ENCODE data around the gene SORCS2. TPM values are rescaled to one million over a fixed set of nuclear protein-coding genes. Genes with fewer than 3 reads are reported as not detected.

The SORCS2 gene
- polyA plus RNA-seq, 1 of the 3 experiments (the other 2 are of a cell fraction): 1.6 TPM

DNA sequence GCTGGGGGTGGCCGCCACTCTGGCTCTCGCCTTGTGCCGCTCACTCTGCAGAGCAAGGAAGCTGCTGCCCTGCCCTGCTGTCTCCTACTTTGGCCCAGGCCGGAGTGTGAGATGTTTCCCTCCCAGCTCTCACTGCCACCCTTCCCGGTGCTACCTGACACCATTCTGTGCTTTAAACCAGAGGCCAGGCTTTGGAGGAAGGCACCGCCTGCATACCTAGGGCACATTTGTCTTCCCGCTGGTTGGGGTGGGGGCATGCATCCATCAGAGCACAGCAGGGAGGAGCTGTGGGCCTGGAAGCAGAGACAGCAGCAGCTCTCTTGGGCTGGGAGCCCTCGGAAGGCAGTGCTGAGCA lies 339.3 kb downstream of the SORCS2 start:
- Histone ChIP-seq H3K27me3 (ENCODE audit: insufficient read depth) (no peaks in the 10 kb centered on the region), H3K9ac (no peak overlapping the region), H3F3A (replicated peaks; ENCODE audit: insufficient read depth) (no peaks in the 10 kb centered on the region), H3K27ac (ENCODE audit: low read depth in 2 of 2, low read length in 1 of 2) (no peak overlapping the region), H3K4me1 (ENCODE audit: control insufficient read depth in 1 of 2, insufficient read depth in 2 of 2, low read depth in 1 of 2, low read length in 1 of 2) (peaks cover 0 to 12% of the 10 kb centered on the region in 2 experiments; a peak in 1 of 4 replicates), H4K20me1 (ENCODE audit: insufficient read depth) (no peaks in the 10 kb centered on the region), H3K4me2 (no peak overlapping the region), H3K9me2 (no peaks in the 10 kb centered on the region), H3K79me2 (ENCODE audit: insufficient read depth) (no peaks in the 10 kb centered on the region), H2AFZ (ENCODE audit: low read depth) (no peak overlapping the region), H3K9me3 (no peaks in the 10 kb centered on the region), H3K4me3 (ENCODE audit: low read depth in 2 of 2, low read length in 1 of 2) (no peak overlapping the region), H3K36me3 (replicated peaks in 1 of 2; ENCODE audit: control insufficient read depth in 1 of 2, insufficient read depth in 2 of 2, low read length in 1 of 2) (no peaks in the 10 kb centered on the region)
- CTCF ChIA-PET: interaction anchor here (1.1 kb wide), 1 partner anchor 11 kb away, joined by 3 read pairs; no protein-coding TSS in a partner anchor
- DNase-seq: no peak
- 73% methylated on average over 2 of the region's 8 CpGs for WGBS (ENCODE audit: low lambda C conversion rate)
- TF ChIP-seq FOXM1 (IDR thresholded peaks at IDR 0.05; ENCODE audit: low read depth) (no peak), FOXJ3 (CRISPR knock-in tag; IDR thresholded peaks at IDR 0.05) (no peak), FOSL2 (IDR thresholded peaks at IDR 0.05; ENCODE audit: borderline replicate concordance, low read depth) (no peak)
- TF ChIP-seq, protein P1, sequence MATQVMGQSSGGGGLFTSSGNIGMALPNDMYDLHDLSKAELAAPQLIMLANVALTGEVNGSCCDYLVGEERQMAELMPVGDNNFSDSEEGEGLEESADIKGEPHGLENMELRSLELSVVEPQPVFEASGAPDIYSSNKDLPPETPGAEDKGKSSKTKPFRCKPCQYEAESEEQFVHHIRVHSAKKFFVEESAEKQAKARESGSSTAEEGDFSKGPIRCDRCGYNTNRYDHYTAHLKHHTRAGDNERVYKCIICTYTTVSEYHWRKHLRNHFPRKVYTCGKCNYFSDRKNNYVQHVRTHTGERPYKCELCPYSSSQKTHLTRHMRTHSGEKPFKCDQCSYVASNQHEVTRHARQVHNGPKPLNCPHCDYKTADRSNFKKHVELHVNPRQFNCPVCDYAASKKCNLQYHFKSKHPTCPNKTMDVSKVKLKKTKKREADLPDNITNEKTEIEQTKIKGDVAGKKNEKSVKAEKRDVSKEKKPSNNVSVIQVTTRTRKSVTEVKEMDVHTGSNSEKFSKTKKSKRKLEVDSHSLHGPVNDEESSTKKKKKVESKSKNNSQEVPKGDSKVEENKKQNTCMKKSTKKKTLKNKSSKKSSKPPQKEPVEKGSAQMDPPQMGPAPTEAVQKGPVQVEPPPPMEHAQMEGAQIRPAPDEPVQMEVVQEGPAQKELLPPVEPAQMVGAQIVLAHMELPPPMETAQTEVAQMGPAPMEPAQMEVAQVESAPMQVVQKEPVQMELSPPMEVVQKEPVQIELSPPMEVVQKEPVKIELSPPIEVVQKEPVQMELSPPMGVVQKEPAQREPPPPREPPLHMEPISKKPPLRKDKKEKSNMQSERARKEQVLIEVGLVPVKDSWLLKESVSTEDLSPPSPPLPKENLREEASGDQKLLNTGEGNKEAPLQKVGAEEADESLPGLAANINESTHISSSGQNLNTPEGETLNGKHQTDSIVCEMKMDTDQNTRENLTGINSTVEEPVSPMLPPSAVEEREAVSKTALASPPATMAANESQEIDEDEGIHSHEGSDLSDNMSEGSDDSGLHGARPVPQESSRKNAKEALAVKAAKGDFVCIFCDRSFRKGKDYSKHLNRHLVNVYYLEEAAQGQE (IDR thresholded peaks at IDR 0.05; ENCODE audit: low read depth, low read length): no peak
- POLR2A ChIA-PET: no interaction called here

DNA sequence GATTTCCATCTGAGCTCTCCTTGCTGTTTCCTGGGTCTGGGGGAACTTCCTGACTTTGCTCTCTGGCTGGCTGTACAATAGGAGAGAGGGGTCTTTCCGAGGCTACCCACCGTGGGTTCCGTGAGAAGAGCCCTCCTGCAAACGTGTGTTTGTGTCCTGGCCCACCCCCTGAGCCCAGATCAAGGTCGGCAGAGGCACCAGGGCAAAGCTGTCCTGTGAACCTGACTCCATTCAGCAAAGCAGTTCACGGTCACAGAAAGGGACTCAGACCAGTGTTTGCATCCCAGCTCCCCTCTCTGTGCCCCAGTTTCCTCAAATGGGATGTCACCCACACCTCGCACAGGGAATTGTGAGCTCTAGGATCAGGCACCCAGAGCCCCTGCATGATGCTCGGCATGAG lies 339.7 kb downstream of the SORCS2 start:
- no peak overlapping the region for H3K4me2 ChIP-seq
- ChIA-PET POLR2A (no interaction called here), CTCF (interaction anchor here (1.1 kb wide), 1 partner anchor 11 kb away, joined by 3 read pairs; no protein-coding TSS in a partner anchor)
- no peak overlapping the region for H2AFZ ChIP-seq (ENCODE audit: low read depth)
- H3K36me3 ChIP-seq (replicated peaks in 1 of 2; ENCODE audit: control insufficient read depth in 1 of 2, insufficient read depth in 2 of 2, low read length in 1 of 2): no peaks in the 10 kb centered on the region
- peaks cover 0 to 12% of the 10 kb centered on the region in 2 experiments; a peak in 1 of 4 replicates for H3K4me1 ChIP-seq (ENCODE audit: control insufficient read depth in 1 of 2, insufficient read depth in 2 of 2, low read depth in 1 of 2, low read length in 1 of 2)
- no peaks in the 10 kb centered on the region for H3K27me3 ChIP-seq (ENCODE audit: insufficient read depth)
- no peak for DNase-seq
- no peaks in the 10 kb centered on the region for H4K20me1 ChIP-seq (ENCODE audit: insufficient read depth)
- no peak overlapping the region for H3K9ac ChIP-seq
- WGBS (ENCODE audit: low lambda C conversion rate): 78% methylated on average over 5 of the region's 8 CpGs
- H3F3A ChIP-seq (replicated peaks; ENCODE audit: insufficient read depth): no peaks in the 10 kb centered on the region
- no peaks in the 10 kb centered on the region for H3K9me3 ChIP-seq
- no peaks in the 10 kb centered on the region for H3K9me2 ChIP-seq
- no peak overlapping the region for H3K4me3 ChIP-seq (ENCODE audit: low read depth in 2 of 2, low read length in 1 of 2)
- no peak overlapping the region for H3K27ac ChIP-seq (ENCODE audit: low read depth in 2 of 2, low read length in 1 of 2)
- no peaks in the 10 kb centered on the region for H3K79me2 ChIP-seq (ENCODE audit: insufficient read depth)
- TF ChIP-seq RXRA (IDR thresholded peaks at IDR 0.05; ENCODE audit: borderline replicate concordance, low read depth) (no peak), FOXJ3 (CRISPR knock-in tag; IDR thresholded peaks at IDR 0.05) (no peak), SIN3A (IDR thresholded peaks at IDR 0.05; ENCODE audit: borderline replicate concordance, low read depth, low read length) (no peak), JUND (IDR thresholded peaks at IDR 0.05) (no peak), RCOR1 (IDR thresholded peaks at IDR 0.05; ENCODE audit: low read length) (no peak), POLR2AphosphoS5 (IDR thresholded peaks at IDR 0.05; ENCODE audit: low read depth, low read length) (no peak), MEF2A (IDR thresholded peaks at IDR 0.05; ENCODE audit: borderline replicate concordance, low read depth) (no peak), TCF12 (IDR thresholded peaks at IDR 0.05) (no peak), TEAD4 (IDR thresholded peaks at IDR 0.05; ENCODE audit: borderline replicate concordance, insufficient read depth) (no peak), FOXM1 (IDR thresholded peaks at IDR 0.05; ENCODE audit: low read depth) (no peak), TAF1 (IDR thresholded peaks at IDR 0.05; ENCODE audit: borderline replicate concordance, low read depth, low read length) (no peak), CHD2 (IDR thresholded peaks at IDR 0.05; ENCODE audit: low read length, partially characterized antibody) (no peak)
- TF ChIP-seq, protein P2, sequence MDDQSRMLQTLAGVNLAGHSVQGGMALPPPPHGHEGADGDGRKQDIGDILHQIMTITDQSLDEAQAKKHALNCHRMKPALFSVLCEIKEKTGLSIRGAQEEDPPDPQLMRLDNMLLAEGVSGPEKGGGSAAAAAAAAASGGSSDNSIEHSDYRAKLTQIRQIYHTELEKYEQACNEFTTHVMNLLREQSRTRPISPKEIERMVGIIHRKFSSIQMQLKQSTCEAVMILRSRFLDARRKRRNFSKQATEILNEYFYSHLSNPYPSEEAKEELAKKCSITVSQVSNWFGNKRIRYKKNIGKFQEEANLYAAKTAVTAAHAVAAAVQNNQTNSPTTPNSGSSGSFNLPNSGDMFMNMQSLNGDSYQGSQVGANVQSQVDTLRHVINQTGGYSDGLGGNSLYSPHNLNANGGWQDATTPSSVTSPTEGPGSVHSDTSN (IDR thresholded peaks at IDR 0.05): no peak
- TF ChIP-seq, protein P3, sequence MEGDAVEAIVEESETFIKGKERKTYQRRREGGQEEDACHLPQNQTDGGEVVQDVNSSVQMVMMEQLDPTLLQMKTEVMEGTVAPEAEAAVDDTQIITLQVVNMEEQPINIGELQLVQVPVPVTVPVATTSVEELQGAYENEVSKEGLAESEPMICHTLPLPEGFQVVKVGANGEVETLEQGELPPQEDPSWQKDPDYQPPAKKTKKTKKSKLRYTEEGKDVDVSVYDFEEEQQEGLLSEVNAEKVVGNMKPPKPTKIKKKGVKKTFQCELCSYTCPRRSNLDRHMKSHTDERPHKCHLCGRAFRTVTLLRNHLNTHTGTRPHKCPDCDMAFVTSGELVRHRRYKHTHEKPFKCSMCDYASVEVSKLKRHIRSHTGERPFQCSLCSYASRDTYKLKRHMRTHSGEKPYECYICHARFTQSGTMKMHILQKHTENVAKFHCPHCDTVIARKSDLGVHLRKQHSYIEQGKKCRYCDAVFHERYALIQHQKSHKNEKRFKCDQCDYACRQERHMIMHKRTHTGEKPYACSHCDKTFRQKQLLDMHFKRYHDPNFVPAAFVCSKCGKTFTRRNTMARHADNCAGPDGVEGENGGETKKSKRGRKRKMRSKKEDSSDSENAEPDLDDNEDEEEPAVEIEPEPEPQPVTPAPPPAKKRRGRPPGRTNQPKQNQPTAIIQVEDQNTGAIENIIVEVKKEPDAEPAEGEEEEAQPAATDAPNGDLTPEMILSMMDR (IDR thresholded peaks at IDR 0.05): no peak
- TF ChIP-seq, protein P4, sequence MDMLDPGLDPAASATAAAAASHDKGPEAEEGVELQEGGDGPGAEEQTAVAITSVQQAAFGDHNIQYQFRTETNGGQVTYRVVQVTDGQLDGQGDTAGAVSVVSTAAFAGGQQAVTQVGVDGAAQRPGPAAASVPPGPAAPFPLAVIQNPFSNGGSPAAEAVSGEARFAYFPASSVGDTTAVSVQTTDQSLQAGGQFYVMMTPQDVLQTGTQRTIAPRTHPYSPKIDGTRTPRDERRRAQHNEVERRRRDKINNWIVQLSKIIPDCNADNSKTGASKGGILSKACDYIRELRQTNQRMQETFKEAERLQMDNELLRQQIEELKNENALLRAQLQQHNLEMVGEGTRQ (IDR thresholded peaks at IDR 0.05; ENCODE audit: borderline replicate concordance, low read depth, low read length): no peak

All from SK-N-SH (cell line).